HCT116 (cell line): Measurements from ENCODE around the gene CASP9. TPM values are rescaled to one million over a fixed set of nuclear protein-coding genes. Genes with fewer than 3 reads are reported as not detected.

Experiments used
- ATAC-seq: fragments of 200-7000 bp; cut with Tn5 transposase; 2 replicates; pipeline ENCODE4 v1.9.1; 2020; ENCODE audit warnings: mild to moderate bottlenecking, moderate library complexity
- BruUV-seq: library from RNA; stranded (reverse); fragments of 400-500 nt; replicated peaks from 2 replicates; lab custom pipeline; 2021; lab: Mats Ljungman, UMichigan
- CTCF ChIA-PET: fragments of 300-600 bp; sonication (Branson Sonifier 250); formaldehyde crosslinking; loops from one replicate; lab custom pipeline; 2021; ENCODE audit warnings: antibody characterized with exemption; lab: Charles Lee
- POLR2A ChIA-PET: fragments of 300-600, 350-600 bp; sonication (Branson Sonifier 250); formaldehyde crosslinking; loops from one replicate; lab custom pipeline; 2021; ENCODE audit warnings: antibody characterized with exemption; lab: Charles Lee
- RAD21 ChIA-PET, 2 experiments: fragments of 300-600 bp; sonication (Branson Sonifier 250); formaldehyde crosslinking; loops; one replicate each; lab custom pipeline; 2023; ENCODE audit warnings: low total read pairs in 2 of 2; ENCODE audit not compliant: uncharacterized antibody in 2 of 2, unreplicated experiment in 2 of 2, low non-redundant PET in 1 of 2; lab: Charles Lee
- DNase-seq: peaks from one replicate; pipeline ENCODE4 v3.0.0-alpha.2; 2010; ENCODE audit warnings: low read depth, low spot score
- H2AFZ ChIP-seq: fragments of 200-600 bp; shearing (Covaris generic), sonication (generic); 2 replicates; pipeline ENCODE4 v1.6.1; 2017; ENCODE audit warnings: low read depth, mixed run types, mixed read lengths, antibody characterized with exemption, low read length; ENCODE audit not compliant: poor library complexity, severe bottlenecking
- H3K27ac ChIP-seq: 2 replicates; pipeline ENCODE4 v1.5.1; 2012; ENCODE audit warnings: low read depth, low read length
- H3K27me3 ChIP-seq: fragments of 200-600 bp; sonication (generic); 2 replicates; pipeline ENCODE4 v1.6.1; 2016; ENCODE audit warnings: mixed run types, low read length, mixed read lengths; ENCODE audit not compliant: insufficient read depth
- H3K36me3 ChIP-seq, 2 experiments: fragments of 200-500 bp in 1 of 2; fragments of 200-600 bp in 1 of 2; sonication (Bioruptor generic) in 1 of 2; sonication (generic) in 1 of 2; 2 replicates each; pipeline versions ENCODE4 v1.5.1 to v1.6.1; 2014 to 2016; ENCODE audit warnings: low read length in 2 of 2, inconsistent platforms in 1 of 2, mixed read lengths in 1 of 2, mixed run types in 1 of 2; ENCODE audit not compliant: insufficient read depth in 2 of 2, control insufficient read depth in 1 of 2
- H3K4me1 ChIP-seq, 2 experiments: fragments of 200-600 bp in 1 of 2; sonication (generic) in 1 of 2; 2 replicates each; pipeline versions ENCODE4 v1.5.1 to v1.6.1; 2012 to 2017; ENCODE audit warnings: low read length in 2 of 2, inconsistent platforms in 1 of 2, mild to moderate bottlenecking in 1 of 2, mixed read lengths in 1 of 2, mixed run types in 1 of 2, moderate library complexity in 1 of 2; ENCODE audit not compliant: insufficient read depth in 2 of 2, control insufficient read depth in 1 of 2
- H3K4me2 ChIP-seq: fragments of 200-600 bp; sonication (generic); 2 replicates; pipeline ENCODE4 v1.6.1; 2017; ENCODE audit warnings: mixed run types, low read length, mixed read lengths
- H3K4me3 ChIP-seq, 2 experiments: fragments of 200-600 bp in 1 of 2; sonication (generic) in 1 of 2; replicated peaks in 1 of 2; 2 replicates each; pipeline ENCODE4 v1.5.1; 2011 to 2016; ENCODE audit warnings: low read length in 2 of 2, control low read depth in 1 of 2, low read depth in 1 of 2, mild to moderate bottlenecking in 1 of 2, mixed read lengths in 1 of 2, mixed run types in 1 of 2
- H3K79me2 ChIP-seq: fragments of 200-600 bp; sonication (generic); 2 replicates; pipeline ENCODE4 v1.6.1; 2017; ENCODE audit warnings: mild to moderate bottlenecking, mixed run types, low read length, moderate library complexity, mixed read lengths; ENCODE audit not compliant: insufficient read depth
- H3K9ac ChIP-seq: fragments of 200-600 bp; sonication (generic); 2 replicates; pipeline ENCODE4 v1.6.1; 2016; ENCODE audit warnings: low read length, mixed read lengths
- H3K9me2 ChIP-seq: fragments of 200-600 bp; sonication (generic), shearing (Covaris generic); 2 replicates; pipeline ENCODE4 v1.6.1; 2017; ENCODE audit warnings: mixed run types, mild to moderate bottlenecking, moderate library complexity; ENCODE audit not compliant: insufficient read depth
- H3K9me3 ChIP-seq, 2 experiments: fragments of 200-500 bp in 1 of 2; fragments of 200-600 bp in 1 of 2; sonication (Bioruptor generic) in 1 of 2; sonication (generic) in 1 of 2; 2 replicates each; pipeline ENCODE4 v1.6.1; 2014 to 2017; ENCODE audit warnings: low read length in 2 of 2, mixed read lengths in 2 of 2, inconsistent platforms in 1 of 2, low read depth in 1 of 2, mild to moderate bottlenecking in 1 of 2, mixed run types in 1 of 2, moderate library complexity in 1 of 2; ENCODE audit not compliant: control insufficient read depth in 1 of 2, insufficient read depth in 1 of 2
- H4K20me1 ChIP-seq: fragments of 200-600 bp; sonication (generic), shearing (Covaris generic); 2 replicates; pipeline ENCODE4 v1.6.1; 2017; ENCODE audit warnings: mixed run types, mild to moderate bottlenecking, moderate library complexity; ENCODE audit not compliant: insufficient read depth
- CTCF ChIP-seq, 3 experiments: fragments of 200-600 bp in 1 of 3; sonication (generic) in 1 of 3; IDR thresholded peaks in 2 of 3; conservative IDR thresholded peaks in 1 of 3; 2 replicates each; pipeline ENCODE4 v1.5.1; 2012 to 2017; ENCODE audit warnings: low read depth in 2 of 3, low read length in 2 of 3, antibody characterized with exemption in 1 of 3, borderline replicate concordance in 1 of 3, control low read depth in 1 of 3, mild to moderate bottlenecking in 1 of 3, mixed read lengths in 1 of 3, mixed run types in 1 of 3, moderate library complexity in 1 of 3; ENCODE audit not compliant: insufficient read depth in 1 of 3
- EZH2 ChIP-seq: fragments of 200-600 bp; sonication (generic); IDR thresholded peaks from 2 replicates; pipeline ENCODE4 v1.6.1; 2017; ENCODE audit warnings: antibody characterized with exemption, mixed run types
- JUND ChIP-seq: IDR thresholded peaks from 2 replicates; pipeline ENCODE4 v1.6.1; 2012
- POLR2AphosphoS5 ChIP-seq: IDR thresholded peaks from 2 replicates; pipeline ENCODE4 v1.6.1; 2011; ENCODE audit warnings: mild to moderate bottlenecking, low read depth, low read length, moderate library complexity
- SIN3A ChIP-seq: IDR thresholded peaks from 2 replicates; pipeline ENCODE4 v1.6.1; 2012; ENCODE audit warnings: low read depth
- SRF ChIP-seq: IDR thresholded peaks from 2 replicates; pipeline ENCODE4 v1.6.1; 2012; ENCODE audit warnings: low read depth
- ZBTB33 ChIP-seq: IDR thresholded peaks from 2 replicates; pipeline ENCODE4 v1.6.1; 2011; ENCODE audit warnings: mild to moderate bottlenecking, low read length, moderate library complexity; ENCODE audit not compliant: insufficient replicate concordance; ENCODE audit errors: extremely low read depth
- intact Hi-C: fragments of 100-400 bp; cut with micrococcal nuclease; formaldehyde crosslinking; loops from 2 replicates; pipeline ENCODE4 v1.10.0; 2022
- total RNA-seq: library from RNA; stranded (reverse); gene quantifications from one replicate; pipeline ENCODE4 v1.2.1, GENCODE V29; 2021; ENCODE audit not compliant: unreplicated experiment

CASP9 gene
- total RNA-seq, 1 experiment from 2014 or later = 10.6 TPM

- no TSS peak for BruUV-seq
Measured at GRCh38 chr1:15457585-15457984, 66.4 kb downstream of the CASP9 start.

More at GRCh38 chr1:15457585-15457984, 66.4 kb downstream of the CASP9 start:
- no peaks in the 10 kb centered on the region for H3K9me3 ChIP-seq
- ChIA-PET RAD21 (no interaction called here), POLR2A (no interaction called here), CTCF (no interaction called here)
- H2AFZ ChIP-seq = no peak overlapping the region
- TF ChIP-seq ZBTB33 = no peak
- no peak for TF ChIP-seq EZH2
- TF ChIP-seq SIN3A = no peak
- TF ChIP-seq CTCF (IDR thresholded peaks at IDR 0.05 in 2 of 3, conservative IDR thresholded peaks at IDR 0.05 in 1 of 3; ENCODE audit: borderline replicate concordance in 1 of 3, insufficient read depth in 1 of 3, low read depth in 2 of 3, low read length in 2 of 3) = no peak
- no peak for TF ChIP-seq POLR2AphosphoS5
- TF ChIP-seq JUND = no peak
- no peak for TF ChIP-seq SRF
- H3K9ac ChIP-seq = no peak overlapping the region
- H3K4me1 ChIP-seq = peaks cover 3 to 10% of the 10 kb centered on the region in 2 experiments; a peak in 3 of 4 replicates
- intact Hi-C loops = no loop called here
- no peak overlapping the region for H3K4me2 ChIP-seq
- no peaks in the 10 kb centered on the region for H3K79me2 ChIP-seq
- H3K4me3 ChIP-seq = no peak overlapping the region
- H3K27ac ChIP-seq = no peak overlapping the region
- no peak for DNase-seq
- no peaks in the 10 kb centered on the region for H3K36me3 ChIP-seq
- ATAC-seq = 0 out of 2 replicates have a peak, but pooled peaks have one; percentile 48
- no peaks in the 10 kb centered on the region for H4K20me1 ChIP-seq
- no peaks in the 10 kb centered on the region for H3K27me3 ChIP-seq
- no peaks in the 10 kb centered on the region for H3K9me2 ChIP-seq
